Measurements from ENCODE around the gene CDH10.

Gene CDH10

DNA sequence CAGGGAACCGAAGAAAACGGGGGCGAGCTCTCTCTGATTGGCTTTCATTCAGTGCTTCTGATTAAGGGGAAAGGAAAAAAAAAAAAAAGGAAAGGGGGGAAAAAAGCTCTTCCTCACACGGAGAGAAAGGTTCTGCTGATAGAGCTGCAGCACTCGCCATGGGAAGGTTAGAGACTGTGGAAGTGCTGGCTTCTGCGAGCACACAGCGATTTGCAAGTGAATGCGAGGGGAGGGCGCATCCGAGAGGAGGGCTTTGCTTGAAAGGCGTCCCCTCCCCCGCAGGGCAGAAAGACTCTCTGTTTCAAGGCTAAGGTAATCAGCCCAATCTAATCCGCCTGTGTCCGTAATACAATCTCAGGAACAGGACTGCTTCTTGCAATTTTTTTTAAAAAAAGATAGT is at the start of gene CDH10:
TSS of gene CDH10 (minus strand) at position 218 of the 400 bp plus-strand sequence. CDS start 51,488 bp downstream, outside the sequence.
- peak; percentile 56 for DNase-seq (ENCODE audit: low spot score)

DNA sequence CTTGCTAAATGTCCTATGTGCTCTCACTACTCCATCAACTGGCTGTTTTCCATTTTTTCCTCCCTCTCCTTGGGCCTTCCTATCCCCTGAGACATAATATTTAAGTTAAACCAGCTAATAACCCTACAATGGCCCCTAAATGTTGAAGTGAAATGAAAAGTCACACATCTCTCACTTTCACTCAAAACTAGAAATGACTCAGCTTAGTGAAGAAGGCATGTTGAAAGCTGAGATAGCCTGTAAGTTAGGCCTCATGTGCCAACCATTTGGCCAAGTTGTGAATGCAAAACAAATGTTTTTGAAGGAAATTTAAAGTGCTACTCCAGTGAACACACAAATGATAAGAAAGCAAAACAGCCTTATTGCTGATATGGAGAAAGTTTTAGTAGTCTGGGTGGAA is 48.8 kb upstream of the CDH10 start:
- DNase-seq (ENCODE audit: low spot score) = no peak

DNA sequence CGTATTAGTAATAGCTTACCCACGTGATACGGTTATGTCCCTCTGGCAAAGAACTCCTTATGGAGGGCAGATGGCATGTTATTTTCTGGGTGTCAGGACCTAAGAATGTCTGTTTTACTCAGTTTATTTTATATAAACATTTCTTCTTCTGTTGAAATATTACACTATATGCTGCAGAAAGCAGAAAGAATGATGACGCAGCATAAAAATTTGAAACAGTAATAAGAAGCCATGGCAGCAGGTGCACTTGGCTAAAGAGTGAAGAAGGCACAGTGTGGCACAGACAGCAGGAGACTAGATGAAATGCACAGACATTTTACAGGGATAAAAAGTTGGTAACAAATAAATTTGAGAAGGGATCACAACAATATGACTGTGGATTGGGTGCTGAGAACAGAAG is 46.3 kb upstream of the CDH10 start:
- no peak for DNase-seq (ENCODE audit: low spot score)

DNA sequence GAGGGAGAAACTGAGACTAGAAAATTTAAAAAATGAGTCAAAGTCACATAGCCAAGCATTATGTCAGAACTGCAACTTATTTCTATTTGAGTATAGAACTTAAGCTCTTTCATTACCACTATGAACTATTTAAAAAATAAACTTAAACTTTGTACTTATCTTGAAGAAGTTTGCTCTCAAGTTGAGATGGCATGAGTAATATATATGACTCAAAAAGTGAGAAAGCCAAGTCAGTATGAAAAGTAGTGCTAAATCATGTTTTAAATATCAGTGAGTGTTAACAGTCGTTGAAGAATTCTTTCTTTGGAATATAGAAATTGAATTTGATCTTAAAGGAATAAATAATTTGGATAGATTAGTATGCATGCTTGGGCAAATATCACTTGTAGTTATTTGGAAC is 36.3 kb upstream of the CDH10 start:
- no peak for DNase-seq (ENCODE audit: low spot score)

DNA sequence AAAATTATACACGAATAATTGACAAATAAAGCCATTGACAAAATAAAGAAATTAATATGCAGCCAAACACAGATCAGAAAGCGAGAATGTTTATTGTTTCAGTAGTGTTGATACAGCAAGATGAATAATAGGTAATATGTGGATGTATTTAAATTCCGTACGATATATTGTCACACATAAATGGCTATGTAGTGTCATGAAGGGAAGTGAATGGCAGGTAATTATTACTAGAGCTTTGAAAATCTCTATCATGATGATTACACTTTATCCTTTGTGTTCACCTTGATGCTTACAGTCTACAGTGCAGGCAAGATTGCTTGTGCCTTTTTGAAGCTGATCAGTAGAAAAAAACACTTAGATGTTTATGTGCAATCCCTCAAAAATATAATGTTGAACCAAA is 23.3 kb upstream of the CDH10 start:
- no peak for DNase-seq (ENCODE audit: low spot score)

DNA sequence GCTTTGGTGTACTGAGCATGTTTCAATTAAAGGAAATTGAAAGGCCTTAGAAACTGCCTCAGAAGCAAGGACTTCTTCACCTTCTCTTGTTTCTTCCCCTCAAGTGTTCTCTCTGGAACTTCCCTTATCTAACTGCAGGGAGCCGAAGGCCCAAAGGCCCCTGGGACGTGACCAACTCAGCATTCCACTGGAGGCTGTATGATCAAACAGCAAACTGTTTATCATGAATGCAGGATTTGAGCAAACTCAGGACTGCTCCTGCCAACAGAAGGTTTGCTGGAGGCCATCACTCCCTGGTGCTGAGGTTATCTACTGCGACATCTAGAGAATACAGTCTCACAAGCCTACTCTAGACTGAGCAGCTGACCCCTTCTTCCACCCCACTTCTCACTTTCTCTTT is 4.8 kb upstream of the CDH10 start:
- DNase-seq (ENCODE audit: low spot score) = no peak

DNA sequence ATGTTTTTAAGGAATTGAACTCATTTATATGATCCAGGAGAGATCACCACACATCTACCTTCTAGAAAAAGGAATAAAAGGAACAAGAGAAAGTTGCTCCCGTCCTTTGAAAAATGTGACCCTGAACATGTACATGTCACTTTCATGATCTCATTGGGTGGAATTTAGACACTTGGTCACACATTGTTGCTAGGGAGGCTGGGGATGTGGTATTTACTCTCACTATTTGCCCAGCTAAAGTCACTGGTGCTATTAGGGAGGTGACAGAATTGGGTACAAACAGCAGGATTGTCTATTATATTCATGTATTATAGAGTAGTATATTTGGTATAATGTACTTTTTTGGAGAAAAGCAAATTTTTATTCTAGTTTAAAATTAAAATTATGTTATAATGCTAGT is 2.1 kb upstream of the CDH10 start:
- DNase-seq (ENCODE audit: low spot score) = no peak

DNA sequence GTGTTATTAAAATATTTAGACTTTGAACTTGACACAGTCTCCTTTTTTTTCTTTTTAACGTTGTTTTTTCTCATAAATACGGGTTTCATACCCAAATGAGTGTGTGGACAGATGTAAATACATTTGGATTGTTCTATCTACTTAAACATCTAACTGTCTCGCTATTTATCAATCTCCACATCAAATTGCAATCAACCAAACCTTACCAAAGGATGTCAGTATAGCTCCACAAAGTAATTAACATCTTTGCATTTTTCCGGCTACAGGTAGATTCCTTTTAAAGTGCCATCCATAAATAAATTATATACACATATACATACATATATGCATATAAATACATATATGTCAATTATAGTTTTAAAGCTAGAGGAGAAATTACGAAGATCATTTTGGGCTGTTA is 705 bp upstream of the CDH10 start:
- DNase-seq (ENCODE audit: low spot score) = no peak

DNA sequence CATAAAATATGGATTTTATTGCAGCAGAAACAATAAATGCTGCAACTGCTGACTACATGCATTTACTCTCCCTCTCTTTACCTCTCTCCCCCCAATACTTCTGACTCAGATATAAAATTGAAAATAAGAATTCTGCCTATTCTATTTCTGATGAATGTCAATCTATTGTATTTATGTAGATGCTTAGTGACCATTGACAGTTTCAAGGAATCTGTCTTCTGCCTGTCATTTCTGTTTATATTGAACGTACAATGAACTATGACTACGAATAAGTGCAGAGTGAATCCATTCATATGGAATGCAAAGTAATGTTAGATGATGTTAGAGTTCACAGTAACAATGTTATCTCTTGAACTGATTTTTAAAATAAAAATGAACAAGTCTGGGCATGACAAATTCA is 898 bp downstream of the CDH10 start:
- no peak for DNase-seq (ENCODE audit: low spot score)

DNA sequence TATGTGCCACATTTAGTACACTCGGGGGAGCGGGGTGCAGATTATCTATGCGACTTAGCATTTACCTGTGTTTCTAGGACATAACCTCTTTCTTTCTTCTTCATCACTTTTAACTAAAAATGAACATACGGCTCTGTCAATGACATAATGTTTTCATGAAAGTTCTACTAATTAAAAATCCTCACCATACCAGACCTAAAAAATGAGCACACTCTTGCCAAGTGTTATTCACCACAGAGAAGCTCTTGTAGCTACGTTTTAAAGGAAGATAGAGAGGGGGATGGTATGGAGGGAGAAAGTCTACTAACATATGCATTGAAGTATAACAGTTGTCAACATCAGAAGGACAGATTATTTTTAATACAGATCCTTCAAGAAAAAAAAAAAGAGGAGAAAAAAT is 1.6 kb downstream of the CDH10 start:
- DNase-seq (ENCODE audit: low spot score) = no peak

DNA sequence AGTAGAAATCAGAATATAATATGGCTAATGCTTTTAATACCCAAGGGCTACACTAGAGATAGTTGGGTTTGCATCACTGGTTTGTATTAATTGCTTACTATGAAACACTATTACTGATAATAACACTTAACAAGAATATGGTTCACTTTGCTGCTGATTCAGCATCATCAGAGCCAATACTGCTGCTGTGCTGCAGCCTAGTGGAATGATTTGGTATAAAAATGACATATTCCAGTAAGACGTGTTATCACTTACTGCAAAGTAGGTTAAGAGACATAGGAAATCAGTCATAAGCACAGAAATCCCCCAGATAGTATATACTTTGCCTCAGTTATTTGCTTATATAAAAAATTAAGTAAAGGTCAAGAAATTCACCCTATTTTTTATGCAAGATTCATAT is 2.8 kb downstream of the CDH10 start:
- peak; percentile 38 for DNase-seq (ENCODE audit: low spot score)

DNA sequence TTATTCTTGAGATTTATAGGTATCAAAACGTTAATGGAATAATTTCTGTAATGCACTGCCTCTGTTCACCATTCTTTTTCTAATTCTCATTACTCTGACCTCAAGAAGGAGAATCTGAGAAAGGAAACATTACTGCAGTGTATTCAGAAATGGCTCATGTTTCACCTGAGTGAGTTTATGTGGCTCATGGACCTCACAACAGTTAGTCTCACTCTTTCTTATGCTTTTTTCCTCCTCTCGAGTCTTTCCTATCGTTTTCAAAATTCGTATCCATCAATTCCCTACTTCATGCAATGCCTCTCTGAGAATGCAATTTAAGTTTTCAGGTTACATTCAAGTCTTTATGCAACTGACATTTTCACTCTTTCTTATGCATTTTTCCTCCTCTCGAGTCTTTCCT is 9.6 kb downstream of the CDH10 start:
- no peak for DNase-seq (ENCODE audit: low spot score)

DNA sequence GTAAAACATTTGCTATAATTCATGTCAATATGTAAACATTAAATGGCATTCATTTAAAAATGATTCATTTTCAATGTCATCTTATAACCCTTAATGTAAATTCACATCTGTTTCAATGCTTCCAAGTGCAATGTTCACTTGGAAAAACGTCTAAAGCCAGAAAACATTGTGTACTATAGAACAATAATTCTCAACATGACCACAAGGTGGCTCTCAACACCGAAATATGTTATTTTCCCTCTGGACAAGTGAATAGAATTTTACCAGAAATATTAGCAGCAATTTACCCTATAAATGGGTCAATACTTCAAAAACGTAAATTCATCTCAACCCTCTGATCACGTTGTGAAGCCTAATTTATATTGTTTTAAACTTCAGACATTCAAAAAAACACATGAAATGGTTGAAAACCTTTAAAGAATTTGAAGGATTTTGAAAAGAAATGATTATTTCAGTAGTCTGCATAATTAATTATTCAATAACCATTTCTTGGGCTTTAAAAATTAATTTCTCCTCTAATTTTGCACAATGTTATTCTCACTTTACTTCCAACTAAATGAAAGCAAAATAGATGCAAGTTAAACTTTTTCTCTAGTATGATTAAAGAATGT is 11.0 kb downstream of the CDH10 start:
- peak; percentile 33 for DNase-seq (ENCODE audit: low spot score)

DNA sequence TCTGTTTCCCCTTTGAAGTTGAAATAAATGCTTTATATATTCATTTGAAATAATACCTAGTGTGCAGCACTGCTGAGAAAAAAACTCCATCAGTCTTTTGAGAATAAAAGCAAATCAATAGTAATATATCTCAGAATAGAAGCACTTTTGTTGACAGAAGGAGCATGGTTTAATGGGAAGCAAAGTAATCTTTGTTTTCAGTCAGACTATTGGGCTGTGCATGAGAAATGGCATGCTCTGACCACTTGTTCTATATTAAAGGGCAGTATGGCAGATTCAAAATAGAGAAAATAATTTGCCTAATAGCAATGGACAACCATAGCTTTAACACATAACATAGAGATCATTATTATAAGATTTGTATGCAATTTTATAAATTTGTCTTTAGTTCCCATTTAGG is 12.4 kb downstream of the CDH10 start:
- DNase-seq (ENCODE audit: low spot score) = no peak

DNA sequence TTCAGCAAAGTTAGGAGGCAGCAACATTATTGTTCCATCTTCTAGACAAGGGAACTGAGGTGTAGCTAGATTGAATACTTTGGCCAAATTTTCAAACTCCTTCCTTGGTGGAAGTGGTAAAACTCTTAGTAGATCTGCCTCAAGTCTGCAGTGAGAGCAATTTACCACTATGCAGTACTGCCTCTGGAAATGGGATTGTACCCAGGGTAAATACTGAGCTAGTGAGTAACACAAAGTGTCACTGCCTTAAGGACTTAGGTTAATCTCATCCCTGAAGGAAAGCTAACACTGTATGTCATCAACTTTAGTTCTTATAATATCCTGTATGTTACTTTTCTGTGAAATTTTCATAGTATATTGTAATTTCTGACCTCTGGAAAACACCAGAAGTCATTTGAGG is 13.9 kb downstream of the CDH10 start:
- DNase-seq (ENCODE audit: low spot score) = no peak

DNA sequence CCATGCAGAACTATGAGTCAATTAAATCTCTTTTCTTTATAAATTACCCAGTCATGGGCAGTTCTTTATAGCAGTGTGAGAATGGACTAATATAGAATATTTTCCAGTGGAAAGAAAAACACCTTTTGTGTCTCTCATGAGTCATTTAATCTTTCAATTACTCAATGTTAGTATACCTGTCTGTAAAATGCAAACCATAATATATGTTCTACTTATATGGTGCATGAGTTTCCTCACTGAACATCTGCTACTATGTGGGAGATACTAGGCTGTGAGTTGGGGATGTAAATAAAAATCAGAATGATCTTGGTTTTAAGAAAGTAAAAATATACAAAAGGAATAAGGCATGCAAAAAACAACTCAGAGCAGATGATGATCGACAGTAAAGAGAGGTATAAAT is 15.0 kb downstream of the CDH10 start:
- no peak for DNase-seq (ENCODE audit: low spot score)

DNA sequence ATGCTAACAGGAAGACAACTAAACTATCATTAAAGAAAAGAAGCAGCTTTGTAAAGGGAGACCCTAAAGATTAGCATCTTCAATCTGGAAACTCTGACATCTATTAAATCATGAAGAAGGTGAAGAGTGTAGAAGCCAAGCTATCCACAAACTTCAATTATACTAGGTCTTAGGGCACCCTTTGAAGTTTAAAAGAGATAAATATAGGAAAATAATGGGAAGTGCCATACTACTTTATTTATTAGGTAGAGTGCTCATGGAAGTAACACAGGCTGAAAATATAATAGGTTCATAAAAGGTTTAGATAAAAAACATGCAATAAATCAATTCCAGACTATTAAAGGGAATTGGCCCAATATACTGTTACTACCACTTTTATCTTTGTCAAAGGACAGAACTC is 19.9 kb downstream of the CDH10 start:
- no peak for DNase-seq (ENCODE audit: low spot score)

DNA sequence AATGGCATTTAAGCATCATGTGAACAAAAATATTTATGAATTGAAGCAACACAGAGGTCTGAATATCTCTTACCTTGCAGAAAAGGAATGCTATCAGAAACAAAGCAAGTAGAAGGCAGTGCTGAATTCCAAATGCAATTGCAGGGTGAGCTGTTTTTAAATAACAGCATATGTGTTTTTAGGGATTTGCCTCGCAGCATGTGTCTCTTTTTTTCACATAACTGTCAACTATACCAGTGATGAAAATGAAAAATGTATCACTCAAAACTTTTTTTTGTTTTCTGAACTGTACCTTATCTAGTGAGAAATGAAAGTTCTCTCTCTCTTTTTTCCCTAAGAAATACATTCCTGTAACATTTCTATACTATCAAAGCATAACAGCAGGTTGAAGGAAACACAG is 21.2 kb downstream of the CDH10 start:
- DNase-seq (ENCODE audit: low spot score) = no peak

DNA sequence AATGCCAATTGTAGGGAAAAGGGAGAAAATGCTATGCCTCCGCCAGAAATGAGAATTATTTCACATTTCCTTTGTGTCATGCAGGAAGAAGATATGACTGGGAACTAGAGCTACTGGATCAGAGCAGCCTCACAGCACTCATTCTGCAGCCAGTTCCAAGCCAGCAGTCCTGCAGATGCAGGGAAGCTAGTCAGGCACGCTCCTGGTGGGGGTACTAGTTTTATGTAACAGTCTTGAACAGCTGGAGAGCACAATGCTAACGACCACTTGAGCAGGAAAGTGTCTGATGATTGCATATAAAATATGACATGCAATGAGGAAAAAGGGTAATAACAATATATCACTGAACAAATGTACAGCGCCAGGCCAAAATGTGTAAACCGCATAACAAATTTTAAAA is 21.7 kb downstream of the CDH10 start:
- DNase-seq (ENCODE audit: low spot score) = no peak

DNA sequence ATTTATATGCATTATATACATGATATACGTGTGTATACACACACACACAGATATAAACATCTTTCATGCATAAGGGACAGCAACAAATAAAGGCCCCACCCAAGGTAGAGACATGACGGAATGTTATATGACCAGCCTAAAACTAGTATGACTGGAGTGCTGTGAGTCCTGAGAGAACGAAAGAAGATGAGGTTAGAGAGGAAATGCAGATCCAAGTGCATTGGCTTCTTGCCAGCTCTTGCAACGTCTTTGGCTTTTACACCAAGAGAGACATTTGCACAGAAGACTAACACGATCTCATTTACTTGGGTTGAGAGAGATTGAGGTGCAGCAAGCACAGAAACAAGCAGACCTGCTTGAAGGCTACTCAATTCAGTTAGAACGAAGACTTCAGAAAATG is 23.0 kb downstream of the CDH10 start:
- DNase-seq (ENCODE audit: low spot score) = no peak

DNA sequence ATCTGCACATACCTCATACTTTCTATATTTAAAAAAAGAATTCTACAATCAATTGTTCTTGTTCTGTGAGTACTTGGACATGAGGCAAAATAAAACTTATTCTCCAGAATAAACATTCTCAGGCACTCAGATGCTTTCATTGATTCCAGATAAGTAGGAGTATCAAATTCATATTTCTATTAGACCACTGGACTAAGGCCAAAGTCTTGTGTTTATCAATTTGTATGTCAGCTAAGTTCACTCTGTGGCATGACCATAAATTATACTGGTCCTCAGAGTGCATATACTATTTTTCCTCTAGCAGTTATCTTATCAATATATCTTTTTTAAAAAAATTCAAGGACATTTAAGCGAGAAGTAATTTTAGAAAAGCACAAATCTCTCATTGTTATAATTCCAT is 28.2 kb downstream of the CDH10 start:
- no peak for DNase-seq (ENCODE audit: low spot score)

DNA sequence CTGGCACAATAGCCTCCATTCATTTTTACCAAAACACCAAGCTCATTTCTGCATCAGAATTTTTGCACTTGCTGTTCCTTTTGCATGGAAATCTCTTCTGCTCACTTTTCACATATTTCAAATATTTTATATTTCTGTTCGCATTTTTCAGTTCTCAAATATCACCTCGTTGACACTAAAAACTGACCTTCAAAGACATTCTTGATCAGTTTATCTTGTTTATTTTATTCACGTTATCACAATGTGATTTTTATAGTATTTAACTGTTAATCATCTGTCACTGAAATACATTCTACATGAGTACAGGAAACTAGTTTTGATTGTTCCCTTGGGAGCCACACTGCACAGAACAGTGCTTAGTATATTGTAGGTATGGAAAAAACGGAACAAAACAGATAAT is 29.6 kb downstream of the CDH10 start:
- DNase-seq (ENCODE audit: low spot score) = no peak

DNA sequence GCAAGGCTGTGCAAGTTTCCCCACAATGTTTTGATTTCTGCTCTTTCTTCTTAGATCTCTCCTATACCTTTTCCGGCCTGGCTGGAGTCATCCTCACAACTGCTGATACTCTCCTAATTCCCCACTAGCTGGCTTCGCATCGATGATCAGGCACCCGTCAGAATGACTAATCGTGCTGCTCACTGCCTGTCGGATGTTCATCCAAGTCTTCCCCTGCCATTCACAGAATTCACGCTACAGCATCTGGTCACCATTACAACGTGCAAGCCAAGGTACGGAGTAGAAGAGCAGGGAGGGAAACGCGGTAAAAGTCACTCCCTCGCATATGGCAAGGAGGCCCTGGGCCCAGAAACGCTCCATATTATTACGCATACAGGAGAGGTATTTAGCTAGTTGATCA is 35.1 kb downstream of the CDH10 start:
- no peak for DNase-seq (ENCODE audit: low spot score)

DNA sequence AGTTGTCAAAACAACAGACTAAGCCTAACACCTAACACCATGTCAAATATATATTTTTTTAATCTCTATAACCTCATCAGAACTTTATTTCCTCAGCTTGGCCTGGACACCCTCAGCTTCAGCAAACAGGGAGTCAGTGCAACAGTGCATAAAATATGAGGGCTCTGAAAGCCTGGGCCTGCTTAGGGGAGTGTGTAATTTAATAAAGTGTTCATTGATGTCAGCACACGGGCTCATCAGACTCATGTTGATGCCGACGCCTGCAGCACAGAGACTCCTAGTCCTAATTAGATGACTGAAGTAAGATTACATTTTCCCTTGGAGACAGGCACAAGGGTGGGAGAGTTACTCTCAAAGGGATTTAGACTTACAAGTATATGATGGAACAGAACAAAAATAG is 37.8 kb downstream of the CDH10 start:
- peak; percentile 26 for DNase-seq (ENCODE audit: low spot score)

DNA sequence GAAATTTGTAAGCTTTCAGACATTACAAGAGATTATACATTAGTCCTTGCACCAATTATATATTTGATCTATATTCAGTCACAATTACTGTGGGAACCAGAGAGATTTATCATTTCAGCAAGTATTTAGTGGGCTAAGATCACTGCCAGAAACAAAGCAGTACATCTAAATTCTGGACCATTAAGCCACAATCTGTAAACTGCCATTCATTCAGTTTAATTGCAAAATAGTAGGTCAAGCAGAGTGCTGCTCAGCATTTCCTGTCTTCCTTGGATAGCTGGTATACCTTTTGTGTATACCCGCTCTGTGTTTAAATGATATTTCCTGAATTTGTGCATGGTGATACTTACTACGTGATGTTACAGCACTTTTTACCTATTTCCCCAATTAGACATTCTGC is 42.6 kb downstream of the CDH10 start:
- DNase-seq (ENCODE audit: low spot score) = no peak

Measured in globus pallidus (tissue), 1 donor.